Measurements from ENCODE around the gene KCNN3. TPM values are rescaled to one million over a fixed set of nuclear protein-coding genes. Genes with fewer than 3 reads are reported as not detected.

The KCNN3 gene
- total RNA-seq, 1 donor = not detected

GRCh38 chr1:154743526-154744036 is 126.5 kb downstream of the KCNN3 start:
- DNase-seq (ENCODE audit: low read depth) = no peak
- no peak overlapping the region for H3K4me3 ChIP-seq (ENCODE audit: low read depth, low read length)
- TF ChIP-seq, protein P1, sequence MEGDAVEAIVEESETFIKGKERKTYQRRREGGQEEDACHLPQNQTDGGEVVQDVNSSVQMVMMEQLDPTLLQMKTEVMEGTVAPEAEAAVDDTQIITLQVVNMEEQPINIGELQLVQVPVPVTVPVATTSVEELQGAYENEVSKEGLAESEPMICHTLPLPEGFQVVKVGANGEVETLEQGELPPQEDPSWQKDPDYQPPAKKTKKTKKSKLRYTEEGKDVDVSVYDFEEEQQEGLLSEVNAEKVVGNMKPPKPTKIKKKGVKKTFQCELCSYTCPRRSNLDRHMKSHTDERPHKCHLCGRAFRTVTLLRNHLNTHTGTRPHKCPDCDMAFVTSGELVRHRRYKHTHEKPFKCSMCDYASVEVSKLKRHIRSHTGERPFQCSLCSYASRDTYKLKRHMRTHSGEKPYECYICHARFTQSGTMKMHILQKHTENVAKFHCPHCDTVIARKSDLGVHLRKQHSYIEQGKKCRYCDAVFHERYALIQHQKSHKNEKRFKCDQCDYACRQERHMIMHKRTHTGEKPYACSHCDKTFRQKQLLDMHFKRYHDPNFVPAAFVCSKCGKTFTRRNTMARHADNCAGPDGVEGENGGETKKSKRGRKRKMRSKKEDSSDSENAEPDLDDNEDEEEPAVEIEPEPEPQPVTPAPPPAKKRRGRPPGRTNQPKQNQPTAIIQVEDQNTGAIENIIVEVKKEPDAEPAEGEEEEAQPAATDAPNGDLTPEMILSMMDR (IDR thresholded peaks at IDR 0.05; ENCODE audit: insufficient read depth, low read depth, low read length) = no peak

DNA sequence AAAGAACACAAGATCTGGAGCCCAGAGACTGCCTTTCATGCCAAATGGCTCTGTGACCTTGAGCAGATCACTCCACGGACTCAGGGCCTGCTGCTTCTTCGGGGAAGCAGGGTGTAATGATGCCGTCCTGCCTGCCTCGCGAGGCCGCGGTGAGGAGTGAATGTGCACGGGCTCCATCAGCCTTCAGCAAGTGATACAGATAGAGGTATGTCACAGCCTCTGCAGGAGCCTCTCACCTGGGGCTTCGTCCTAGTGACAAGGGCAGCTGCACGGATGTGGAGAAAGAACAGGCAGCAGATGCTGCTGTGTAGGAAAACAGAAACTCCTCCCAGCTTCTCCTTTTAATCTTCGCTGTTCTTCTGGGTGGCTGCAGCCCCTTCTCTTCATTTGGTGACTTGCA is 127.5 kb downstream of the KCNN3 start:
- TF ChIP-seq, protein P1 (IDR thresholded peaks at IDR 0.05; ENCODE audit: insufficient read depth, low read depth, low read length) = no peak
- no peak for DNase-seq (ENCODE audit: low read depth)
- H3K4me3 ChIP-seq (ENCODE audit: low read depth, low read length) = no peak overlapping the region

GRCh38 chr1:154741741-154742495 is 128.2 kb downstream of the KCNN3 start:
- TF ChIP-seq, protein P1 (IDR thresholded peaks at IDR 0.05; ENCODE audit: insufficient read depth, low read depth, low read length) = no peak
- no peak overlapping the region for H3K4me3 ChIP-seq (ENCODE audit: low read depth, low read length)
- no peak for DNase-seq (ENCODE audit: low read depth)

GRCh38 chr1:154741327-154741726 is 128.8 kb downstream of the KCNN3 start:
- DNase-seq (ENCODE audit: low read depth) = no peak
- TF ChIP-seq, protein P1 (IDR thresholded peaks at IDR 0.05; ENCODE audit: insufficient read depth, low read depth, low read length) = no peak

DNA sequence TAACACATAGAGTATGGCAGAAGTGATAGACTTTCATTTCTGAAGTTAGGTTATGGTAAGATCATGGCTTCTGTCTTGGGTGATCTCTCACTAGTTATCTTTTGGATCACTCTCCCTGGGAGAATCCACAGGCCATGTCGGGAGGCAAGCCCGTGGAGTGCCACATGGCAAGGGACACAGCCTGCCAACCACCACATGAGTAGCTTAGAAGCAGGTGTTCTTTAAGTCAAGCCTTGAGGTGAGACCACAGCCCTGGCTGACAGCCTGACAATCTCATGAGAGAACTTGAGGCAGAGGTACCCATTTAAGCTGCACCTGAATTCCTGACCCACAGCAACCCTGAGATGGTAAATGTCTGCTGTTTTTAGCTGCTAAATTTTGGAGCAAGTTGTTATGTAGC is 130.4 kb downstream of the KCNN3 start:
- no peak overlapping the region for H3K4me3 ChIP-seq (ENCODE audit: low read depth, low read length)
- DNase-seq (ENCODE audit: low read depth) = no peak
- TF ChIP-seq, protein P1 (IDR thresholded peaks at IDR 0.05; ENCODE audit: insufficient read depth, low read depth, low read length) = no peak

More at GRCh38 chr1:154741327-154741726, 128.8 kb downstream of the KCNN3 start:
- no peak overlapping the region for H3K4me3 ChIP-seq (ENCODE audit: low read depth, low read length)

- DNase-seq (ENCODE audit: low read depth) = peak; percentile 29
- H3K4me3 ChIP-seq (ENCODE audit: low read depth, low read length) = no peak overlapping the region
- TF ChIP-seq, protein P1 (IDR thresholded peaks at IDR 0.05; ENCODE audit: insufficient read depth, low read depth, low read length) = no peak
These were observed 133.2 kb downstream of the KCNN3 start for GRCh38 chr1:154736841-154737240.
